ENCODE measurements around the gene MED12L. TPM values are rescaled to one million over a fixed set of nuclear protein-coding genes. Genes with fewer than 3 reads are reported as not detected.

The MED12L gene
- polyA plus RNA-seq, 1 of the 3 experiments (the other 2 are of a cell fraction) = 0.03 TPM

GRCh38 chr3:151278230-151278629, 192.8 kb downstream of the MED12L start, which contains the start of gene P2RY14:
TSS of gene P2RY14 (minus strand) at chr3:151278542. CDS start at chr3:151214316, 64,226 bp downstream.
- Histone ChIP-seq H3K4me3 (ENCODE audit: low read depth in 2 of 2, low read length in 1 of 2) (no peak within 1 kb of the TSS), H3K9ac (no peak within 1 kb of the TSS), H3K9me3 (no peaks in the 10 kb centered on the region), H3K27ac (ENCODE audit: low read depth in 2 of 2, low read length in 1 of 2) (no peak within 1 kb of the TSS), H3K9me2 (no peaks in the 10 kb centered on the region), H3F3A (replicated peaks; ENCODE audit: insufficient read depth) (no peaks in the 10 kb centered on the region), H3K36me3 (replicated peaks in 1 of 2; ENCODE audit: control insufficient read depth in 1 of 2, insufficient read depth in 2 of 2, low read length in 1 of 2) (no peaks in the 10 kb centered on the region), H3K4me1 (ENCODE audit: control insufficient read depth in 1 of 2, insufficient read depth in 2 of 2, low read depth in 1 of 2, low read length in 1 of 2) (no peaks in the 10 kb centered on the region), H2AFZ (ENCODE audit: low read depth) (no peak within 1 kb of the TSS), H3K79me2 (ENCODE audit: insufficient read depth) (no peaks in the 10 kb centered on the region), H3K4me2 (no peak within 1 kb of the TSS), H3K27me3 (ENCODE audit: insufficient read depth) (no peaks in the 10 kb centered on the region), H4K20me1 (ENCODE audit: insufficient read depth) (no peaks in the 10 kb centered on the region)
- TF ChIP-seq RAD21 (IDR thresholded peaks at IDR 0.05; ENCODE audit: low read length) (no peak), REST (IDR thresholded peaks at IDR 0.05; ENCODE audit: low read depth, low read length) (no peak), FOXM1 (IDR thresholded peaks at IDR 0.05; ENCODE audit: low read depth) (no peak), MXI1 (IDR thresholded peaks at IDR 0.05; ENCODE audit: low read depth, low read length) (no peak), RCOR1 (IDR thresholded peaks at IDR 0.05; ENCODE audit: low read length) (no peak), USF2 (IDR thresholded peaks at IDR 0.05; ENCODE audit: borderline replicate concordance, low read depth, low read length) (no peak), GABPA (IDR thresholded peaks at IDR 0.05; ENCODE audit: low read depth) (no peak), ELF1 (IDR thresholded peaks at IDR 0.05) (no peak), RFX5 (IDR thresholded peaks at IDR 0.05; ENCODE audit: low read length) (no peak), EZH2phosphoT487 (IDR thresholded peaks at IDR 0.05; ENCODE audit: borderline replicate concordance, low read depth) (no peak), FOXJ3 (CRISPR knock-in tag; IDR thresholded peaks at IDR 0.05) (no peak), GATA2 (CRISPR knock-in tag; IDR thresholded peaks at IDR 0.05) (no peak), SIN3A (IDR thresholded peaks at IDR 0.05; ENCODE audit: borderline replicate concordance, low read depth, low read length) (no peak), EP300 (IDR thresholded peaks at IDR 0.05; ENCODE audit: borderline replicate concordance in 1 of 2, low read depth in 1 of 2, low read length in 1 of 2) (no peak), POLR2AphosphoS5 (IDR thresholded peaks at IDR 0.05; ENCODE audit: low read depth, low read length) (no peak), IRF3 (IDR thresholded peaks at IDR 0.05; ENCODE audit: low read depth, low read length) (no peak)
- POLR2A ChIA-PET = no interaction called here
- no peak for DNase-seq
- 65% methylated on average over 4 of the region's 4 CpGs for WGBS (ENCODE audit: low lambda C conversion rate)
- CTCF ChIA-PET = interaction anchor here (7.0 to 9.0 kb wide), 2 partner anchors 51 to 109 kb away, joined by 63 to 106 read pairs; no protein-coding TSS in a partner anchor

All from SK-N-SH (cell line).